NCI-H1436 treated with DMSO at 0.1 percent for 48 hours (cell line): ENCODE data around the gene TMEM101.
"Not testable (repeated sequence)": the region's sequence is repeated elsewhere in the genome, so short reads cannot be mapped to it uniquely, and the experiment has no call there.

ENCODE experiments used
- DNase-seq: peaks from one replicate; lab custom pipeline; 2025; lab: John Stamatoyannopoulos, UW

The TMEM101 gene

DNA sequence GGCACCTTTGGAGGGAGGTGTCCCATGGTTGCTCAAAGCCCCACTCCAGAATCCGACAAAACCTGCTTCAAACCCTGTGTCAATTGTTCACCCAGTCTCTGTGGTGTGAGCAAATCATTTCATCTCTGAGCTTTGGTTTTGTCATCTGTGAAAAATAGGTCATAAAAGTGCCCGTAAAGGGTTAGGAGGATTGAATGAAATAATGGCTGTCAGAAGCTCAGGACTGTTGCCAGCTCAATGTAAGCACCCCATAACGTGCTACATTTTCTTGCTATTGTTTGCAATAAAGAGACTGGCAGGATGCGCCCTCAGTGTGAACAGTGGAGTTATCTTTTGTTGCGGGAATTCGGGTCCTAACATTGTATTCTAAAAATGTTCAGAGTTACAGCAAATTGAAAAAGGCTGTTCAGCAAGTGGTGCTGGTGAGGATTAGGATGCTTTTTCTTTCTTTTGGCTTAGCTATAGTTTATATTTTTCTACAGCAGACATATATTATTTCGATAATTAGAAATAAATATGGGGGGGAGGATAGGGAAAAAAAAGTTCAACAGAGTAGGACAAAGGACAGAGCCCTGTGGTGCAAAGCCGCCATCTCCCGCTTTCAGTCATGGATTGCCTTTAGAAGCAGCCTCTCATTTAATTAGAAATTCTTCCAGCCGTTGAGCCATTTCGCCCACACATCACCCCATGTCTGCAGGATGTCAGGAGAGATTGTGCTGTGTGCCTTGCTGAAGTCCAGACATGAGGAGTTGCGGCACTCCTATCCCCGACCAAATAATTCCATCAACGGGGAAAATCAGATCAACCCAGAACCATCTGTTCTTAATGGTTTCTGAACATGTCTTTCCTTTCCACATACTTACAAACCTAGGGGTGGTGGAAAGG, 40.1 kb downstream of the TMEM101 start:
- no peak for DNase-seq

DNA sequence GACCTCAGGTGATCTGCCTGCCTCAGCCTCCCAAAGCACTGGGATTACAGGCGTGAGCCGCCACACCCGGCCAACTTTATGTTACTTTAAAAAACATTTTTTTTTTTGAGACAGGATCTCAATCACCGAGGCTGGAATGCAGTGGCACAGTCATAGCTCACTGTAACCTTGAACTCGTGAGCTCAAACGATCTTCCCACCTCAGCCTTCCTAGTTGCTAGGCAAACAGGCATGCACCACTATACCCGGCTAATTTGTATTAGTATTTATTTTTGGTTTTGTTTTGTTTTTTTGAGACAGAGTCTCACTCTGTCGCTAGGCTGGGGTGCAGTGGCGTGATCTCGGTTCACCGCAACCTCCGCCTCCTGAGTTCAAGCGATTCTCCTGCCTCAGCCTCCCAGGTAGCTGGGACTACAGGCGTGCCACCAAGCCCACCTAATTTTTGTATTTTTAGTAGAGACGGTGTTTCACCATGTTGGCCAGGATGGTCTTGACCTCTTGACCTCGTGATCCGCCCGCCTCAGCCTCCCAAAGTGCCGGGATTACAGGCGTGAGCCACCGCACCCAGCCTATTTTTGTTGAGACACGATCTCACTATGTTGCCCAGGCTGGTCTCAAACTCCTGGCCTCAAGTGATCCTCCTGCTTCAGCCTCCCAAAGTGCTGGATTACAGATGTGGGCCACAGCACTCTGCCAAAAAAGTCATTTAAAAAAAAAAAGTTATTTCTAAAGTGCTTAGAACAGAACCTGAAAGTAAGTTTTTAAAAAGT, 42.1 kb downstream of the TMEM101 start:
- DNase-seq: not testable (repeated sequence)

DNA sequence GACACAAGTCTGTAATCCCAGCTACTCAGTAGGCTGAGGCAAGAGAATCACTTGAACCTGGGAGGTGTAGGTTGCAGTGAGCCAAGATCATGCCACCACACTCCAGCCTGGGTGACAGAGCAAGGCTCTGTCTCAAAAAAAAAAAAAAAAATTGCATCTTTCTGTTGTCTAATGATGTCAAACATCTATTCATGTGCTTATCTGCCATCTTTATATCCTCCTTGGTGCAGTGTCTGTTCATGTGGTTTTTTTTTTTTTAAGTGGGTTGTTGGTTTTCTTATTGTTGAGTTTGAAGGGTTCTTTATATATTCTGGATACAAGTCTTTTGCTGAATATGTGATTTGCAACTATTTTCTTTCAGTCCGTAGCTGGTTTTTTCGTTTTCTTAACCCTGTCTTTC, 43.3 kb downstream of the TMEM101 start:
- DNase-seq: not testable (repeated sequence)

DNA sequence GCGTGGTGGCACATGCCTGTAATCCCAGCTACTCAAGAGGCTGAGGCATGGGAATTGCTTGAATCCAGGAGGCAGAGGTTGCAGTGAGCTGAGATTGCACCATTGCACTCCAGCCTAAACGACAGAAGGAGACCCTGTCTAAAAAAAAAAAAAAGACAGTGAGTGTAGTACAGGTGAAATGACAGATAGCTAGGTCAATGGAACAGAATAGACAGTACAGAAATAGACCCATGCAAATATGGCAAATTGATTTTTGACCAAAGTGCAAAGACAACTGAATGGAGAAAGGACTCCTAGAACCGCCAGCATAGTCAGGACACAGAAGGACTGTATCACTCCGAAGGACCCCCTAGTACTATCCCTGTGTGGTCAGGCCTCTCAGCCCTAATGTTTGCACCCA, 44.4 kb downstream of the TMEM101 start:
- no peak for DNase-seq

DNA sequence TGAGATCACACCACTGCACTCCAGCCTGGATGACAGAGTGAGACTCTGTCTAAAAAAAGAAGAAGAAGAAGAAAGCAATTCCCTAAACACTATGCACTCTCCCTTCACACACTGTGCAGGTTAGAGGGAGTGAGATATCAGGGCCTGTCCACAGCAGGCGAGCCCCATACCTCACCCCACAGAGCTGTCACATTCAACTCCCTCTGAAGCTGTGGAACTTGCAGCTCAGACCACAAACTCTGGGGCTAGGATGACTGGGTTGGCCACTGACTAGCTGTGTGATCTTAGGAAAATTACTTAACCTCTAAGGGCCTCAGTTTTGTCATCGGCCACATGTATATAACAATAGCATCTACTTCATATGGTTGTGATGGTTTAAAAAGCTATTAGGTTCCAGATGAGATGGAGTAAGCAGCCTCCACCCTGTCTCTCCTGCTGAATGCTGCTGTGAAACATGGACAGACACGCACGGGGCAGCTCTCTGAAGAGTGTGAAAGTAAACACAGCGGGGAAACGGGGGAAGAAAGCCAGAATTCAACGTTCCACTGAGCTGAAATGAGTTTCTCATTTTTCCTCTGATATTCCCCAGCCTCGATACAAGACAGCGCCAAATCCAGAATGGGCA, 47.4 kb downstream of the TMEM101 start:
- no peak for DNase-seq

DNA sequence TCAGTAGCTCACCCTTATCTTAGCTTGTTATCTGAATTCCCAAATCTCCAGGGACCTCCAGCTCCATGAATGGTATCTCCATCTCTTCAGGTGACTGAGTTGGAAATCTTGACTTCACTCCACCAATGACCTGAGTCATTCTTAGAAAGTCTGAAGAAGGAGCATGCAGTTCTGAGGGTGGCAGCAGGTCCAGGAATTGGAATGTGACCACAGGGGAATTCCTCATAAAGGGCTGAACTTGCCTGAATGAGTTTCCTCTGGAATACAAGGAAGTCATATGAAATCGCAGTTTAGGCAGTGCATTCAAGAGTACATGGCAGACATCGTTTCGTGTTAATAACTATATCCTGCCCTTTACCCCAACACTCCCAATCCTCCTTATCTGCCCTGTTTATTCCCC, 48.5 kb downstream of the TMEM101 start:
- DNase-seq: no peak

DNA sequence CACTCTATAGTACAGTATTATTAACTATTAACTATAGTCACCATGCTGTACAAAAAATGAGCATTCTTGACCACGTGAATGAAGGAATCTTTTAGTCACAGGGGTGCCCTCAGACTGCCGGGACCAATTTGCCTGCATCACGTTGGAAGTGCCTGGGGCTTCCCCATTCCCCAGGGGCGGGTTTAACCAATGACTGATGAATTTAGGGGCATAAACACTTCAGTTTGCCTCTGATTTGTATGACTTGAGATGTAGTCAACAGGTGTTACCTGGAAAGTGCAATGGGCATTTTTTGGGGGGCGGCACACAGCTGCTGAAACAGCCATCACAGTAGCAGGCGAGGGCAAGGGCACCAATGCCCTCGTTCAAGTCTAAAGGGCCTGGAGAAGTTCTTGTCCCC, 52.3 kb downstream of the TMEM101 start:
- DNase-seq: no peak

DNA sequence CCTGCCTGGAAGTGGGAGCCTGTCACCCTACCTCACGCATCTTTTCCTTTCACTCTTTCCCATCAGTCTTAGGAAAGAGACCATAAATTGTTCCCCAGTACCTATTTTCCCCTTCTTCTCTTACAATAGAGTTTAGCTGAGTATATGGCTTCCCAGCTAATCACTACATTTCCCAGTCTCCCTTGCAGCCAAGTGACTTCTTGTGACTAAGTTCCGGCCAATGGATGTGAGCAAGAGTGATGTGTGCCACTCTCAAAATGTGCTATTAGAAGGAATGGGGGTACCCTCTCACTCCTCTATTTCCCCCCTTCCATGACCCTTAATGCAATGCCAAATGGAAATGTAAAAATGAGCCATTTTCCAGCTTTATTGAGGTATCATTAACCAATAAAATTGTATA, 52.8 kb downstream of the TMEM101 start:
- no peak for DNase-seq

DNA sequence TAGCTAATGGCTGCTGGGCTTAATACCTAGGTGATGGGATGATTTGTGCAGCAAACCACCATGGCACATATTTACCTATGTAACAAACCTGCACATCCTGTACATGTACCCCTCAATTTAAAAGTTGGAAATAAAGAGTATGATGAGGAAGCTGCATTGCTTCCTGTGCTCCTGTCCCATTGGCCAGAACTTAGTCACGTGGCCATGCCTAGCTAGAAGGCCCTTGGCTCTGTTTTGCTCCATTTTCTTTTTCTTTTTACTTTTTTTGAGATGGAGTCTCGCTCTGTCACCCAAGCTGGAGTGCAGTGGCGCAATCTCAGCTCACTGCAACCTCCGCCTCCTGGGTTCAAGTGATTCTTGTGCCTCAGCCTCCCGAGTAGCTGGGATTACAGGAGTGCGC, 53.5 kb downstream of the TMEM101 start:
- DNase-seq: not testable (repeated sequence)
